ENCODE data around the gene FTO.

FTO gene

GRCh38 chr16:53712065-53712464 lies 8.1 kb downstream of the FTO start:
- DNase-seq = no peak

DNA sequence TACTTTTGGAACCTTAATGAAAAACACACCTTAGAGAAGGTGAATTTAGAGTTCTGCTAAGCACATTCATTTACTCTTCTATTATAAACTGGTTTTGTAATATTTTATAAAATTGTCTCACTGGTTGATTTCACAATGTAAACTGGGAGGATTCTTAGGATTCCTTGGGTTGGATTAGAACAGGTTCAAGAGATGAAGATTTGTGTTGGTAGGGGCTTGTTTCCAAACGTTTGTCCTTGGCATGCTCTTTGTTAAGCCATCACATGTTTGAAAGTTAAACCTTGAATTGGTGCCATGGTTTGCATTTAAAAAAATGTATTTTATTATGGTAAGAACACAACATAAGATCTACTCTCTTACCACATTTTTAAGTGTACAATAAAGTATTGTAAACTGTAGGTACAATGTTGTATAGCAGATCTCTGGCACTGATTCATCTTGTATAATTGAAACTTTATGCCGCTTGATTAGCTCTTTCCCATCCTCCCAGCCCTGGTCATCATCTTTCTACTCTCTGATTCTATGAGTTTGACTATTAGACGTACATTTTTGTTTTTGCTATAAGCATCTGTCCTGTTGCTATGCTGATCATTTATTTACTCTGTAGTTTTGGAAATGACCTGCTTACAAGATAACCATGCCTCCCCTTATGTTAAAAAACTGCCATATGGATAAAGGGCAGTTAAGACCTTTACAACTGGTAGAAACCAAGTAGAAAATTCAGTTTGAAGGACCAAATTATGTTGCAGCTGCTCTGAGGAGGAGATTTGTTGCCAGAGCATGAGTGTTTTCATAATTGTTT lies 9.6 kb downstream of the FTO start:
- no peak for DNase-seq

GRCh38 chr16:53714205-53715022 lies 10.5 kb downstream of the FTO start:
- no peak for DNase-seq

DNA sequence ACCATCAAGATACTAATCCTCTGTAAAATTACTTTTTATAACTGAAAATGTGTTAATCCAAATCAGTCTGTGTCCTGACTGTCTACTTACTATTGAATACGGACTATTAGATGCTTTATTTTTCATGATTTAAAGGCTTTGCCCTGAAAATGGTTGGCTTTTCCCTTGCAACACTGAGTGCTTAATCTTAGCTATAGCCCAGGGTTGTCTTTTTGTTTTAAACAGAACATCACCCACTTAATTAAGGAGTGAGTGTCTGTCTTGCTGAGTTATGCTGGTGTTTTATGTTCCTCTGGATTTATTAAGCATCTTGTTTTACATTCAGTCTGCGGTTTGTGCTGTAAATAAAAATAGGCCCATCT lies 11.0 kb downstream of the FTO start:
- no peak for DNase-seq

DNA sequence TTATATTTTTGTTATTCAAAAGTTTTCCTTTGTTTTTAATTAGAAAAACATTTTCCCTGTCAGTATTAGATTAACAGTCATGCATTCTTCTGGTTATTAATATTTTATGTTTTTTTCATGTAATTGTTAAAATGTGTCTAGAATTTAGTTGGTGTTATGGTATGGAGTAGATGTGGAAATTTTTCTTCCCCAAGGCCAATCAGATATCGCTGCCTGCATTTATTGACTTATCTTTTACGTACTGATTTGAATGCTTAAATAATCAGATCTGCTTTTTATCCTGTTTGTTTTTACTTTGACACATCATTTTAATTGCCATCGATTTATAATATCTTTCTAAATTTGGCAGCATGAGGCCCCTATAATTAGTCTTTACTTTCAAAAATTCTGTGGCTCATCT lies 13.6 kb downstream of the FTO start:
- DNase-seq = no peak

DNA sequence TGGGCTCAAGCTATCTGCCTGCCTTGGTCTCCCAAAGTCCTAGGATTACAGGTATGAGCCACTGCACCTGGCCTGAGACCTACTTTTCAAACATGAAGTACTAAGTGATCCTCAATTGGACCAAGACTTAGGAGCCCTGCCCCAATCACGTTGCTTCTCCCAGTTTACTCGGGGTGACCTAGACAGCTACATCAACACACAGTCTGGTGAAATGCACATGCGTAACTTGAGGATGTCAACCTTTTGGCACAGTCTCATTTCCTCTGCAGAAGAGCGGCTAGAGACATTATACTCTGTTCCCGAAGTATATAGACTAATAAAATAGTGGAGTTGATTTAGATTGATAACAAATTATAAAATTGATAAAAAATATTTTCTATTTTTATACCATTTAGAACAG lies 17.1 kb downstream of the FTO start:
- DNase-seq = no peak

GRCh38 chr16:53726625-53727024 lies 22.7 kb downstream of the FTO start:
- no peak for DNase-seq

- DNase-seq = no peak
These were observed 26.7 kb downstream of the FTO start for GRCh38 chr16:53730693-53731092.

DNA sequence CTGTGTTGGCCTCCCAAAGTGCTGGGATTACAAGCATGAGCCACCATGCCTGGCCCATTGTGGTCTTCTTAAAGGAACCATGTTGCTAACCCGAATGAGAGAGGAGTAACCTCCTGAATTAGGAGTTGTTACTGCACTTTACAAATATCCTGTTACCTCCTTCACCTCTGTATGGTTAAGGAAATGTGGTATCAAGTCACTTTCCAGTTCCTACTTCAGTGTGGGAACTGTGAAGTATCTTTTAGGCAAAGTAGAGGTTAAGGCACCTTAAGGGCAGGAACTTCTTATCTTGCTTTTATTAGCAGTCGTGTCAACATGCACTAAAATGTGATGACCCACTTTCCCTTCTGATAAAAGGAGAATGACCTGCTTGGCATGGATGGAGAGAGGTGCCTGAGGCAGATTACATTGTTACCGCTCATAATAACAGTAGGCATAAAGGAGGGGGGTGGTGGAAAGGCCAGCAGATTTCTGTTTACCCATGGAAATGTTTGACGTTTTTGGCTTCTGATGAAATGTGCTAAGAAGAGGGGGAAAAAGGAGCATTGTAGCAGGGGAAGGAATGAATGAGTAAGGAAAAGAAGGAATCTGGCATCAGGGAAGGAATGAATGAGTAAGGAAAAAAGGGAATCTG lies 28.5 kb downstream of the FTO start:
- no peak for DNase-seq

DNA sequence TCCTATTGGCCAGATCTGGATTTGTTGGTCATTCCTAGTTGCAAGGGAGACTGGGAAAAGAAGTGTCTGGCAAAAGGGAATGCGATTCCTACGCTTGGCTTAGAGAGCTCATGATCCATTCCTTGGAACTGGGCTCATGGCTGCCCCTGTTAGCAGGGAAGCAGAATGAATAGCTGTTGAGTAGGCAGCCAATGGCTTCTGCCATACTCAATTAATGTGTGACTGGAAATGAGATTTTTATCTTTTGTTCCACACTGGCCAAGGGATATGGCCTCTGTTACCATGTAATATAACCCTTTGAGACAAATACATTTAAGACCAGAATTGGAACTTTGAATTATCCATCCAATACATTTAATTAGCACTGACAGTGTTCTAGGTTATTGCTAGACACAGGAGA lies 31.0 kb downstream of the FTO start:
- no peak for DNase-seq

DNA sequence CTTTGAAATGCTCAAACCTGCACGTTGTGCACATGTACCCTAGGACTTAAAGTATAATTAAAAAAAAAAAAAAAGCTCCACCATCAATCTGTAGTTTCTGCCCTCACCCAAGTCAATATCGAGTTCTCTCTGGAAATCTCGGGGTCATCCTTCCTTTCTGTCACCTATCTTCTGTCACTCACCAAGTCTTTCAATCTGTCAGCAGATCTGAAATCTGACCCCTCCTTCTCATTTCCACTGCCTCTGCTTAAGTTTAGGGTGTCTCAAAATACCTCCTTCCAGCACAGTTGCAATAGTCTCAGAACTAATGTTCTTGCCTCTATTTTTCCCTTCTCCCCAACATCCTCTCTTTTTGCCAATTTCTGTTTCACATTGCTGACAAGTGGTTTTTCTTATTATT lies 32.3 kb downstream of the FTO start:
- no peak for DNase-seq

GRCh38 chr16:53737552-53737951 lies 33.6 kb downstream of the FTO start:
- DNase-seq = no peak

DNA sequence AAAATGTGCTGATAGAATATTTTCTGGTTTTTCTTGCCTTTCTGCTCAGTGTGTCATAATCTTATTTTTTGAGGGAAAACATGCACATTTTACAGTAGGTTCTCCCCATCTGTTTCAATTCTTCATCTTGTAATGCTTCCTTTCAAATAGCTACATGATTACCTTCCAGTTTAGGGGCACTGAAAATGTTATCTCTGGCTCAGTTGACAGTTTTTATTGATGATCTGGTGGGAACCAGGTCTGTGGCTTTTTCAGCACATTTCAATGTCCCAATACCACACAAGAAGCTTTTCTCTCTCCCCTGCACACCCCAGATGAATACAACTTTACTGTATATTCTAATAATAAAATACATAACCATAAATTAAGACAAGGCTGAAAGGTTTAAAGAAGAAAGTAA lies 36.5 kb downstream of the FTO start:
- DNase-seq = no peak

- DNase-seq = no peak
These were observed 37.1 kb downstream of the FTO start for GRCh38 chr16:53740933-53741531.

GRCh38 chr16:53741546-53741945 lies 37.6 kb downstream of the FTO start:
- no peak for DNase-seq

- DNase-seq = peak; percentile 7
These were observed 39.2 kb downstream of the FTO start for GRCh38 chr16:53743149-53743566.

DNA sequence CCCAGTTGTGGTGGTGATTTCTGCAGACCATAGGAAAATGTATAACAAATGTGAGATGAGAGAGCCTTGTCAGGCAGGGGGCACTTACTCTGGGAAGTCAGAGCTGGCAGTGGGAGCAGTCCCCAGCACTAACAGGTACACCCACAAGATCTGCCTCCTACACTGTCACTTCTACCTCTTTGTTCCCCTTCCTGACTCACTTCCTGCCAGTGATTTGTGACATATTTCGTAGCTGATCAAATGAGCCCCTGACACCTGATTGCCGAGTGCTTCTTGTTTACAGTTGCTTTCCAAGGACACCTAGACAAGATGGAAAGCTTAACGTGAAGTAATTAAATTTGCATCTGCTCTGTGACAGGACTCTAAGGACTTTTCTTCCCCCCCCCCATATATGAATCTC lies 40.5 kb downstream of the FTO start:
- DNase-seq = no peak

DNA sequence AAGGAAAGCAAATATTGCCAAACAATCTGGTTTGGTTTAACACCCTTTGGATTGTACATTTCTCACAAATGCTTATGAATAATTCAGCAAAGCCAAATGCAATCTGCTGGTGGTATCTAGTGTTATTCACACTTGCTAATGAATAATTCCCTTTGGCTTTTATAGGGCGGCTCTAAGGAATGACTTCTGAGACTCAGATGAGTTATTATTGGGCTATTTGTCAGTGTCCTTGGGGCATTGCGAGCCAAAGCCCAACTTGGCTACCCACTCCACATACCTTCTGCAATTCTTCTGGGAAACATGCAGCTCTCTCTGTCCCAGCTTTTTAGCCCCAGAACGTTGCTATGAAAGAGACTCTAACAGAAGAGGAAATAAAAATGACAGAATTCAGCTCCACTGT lies 41.1 kb downstream of the FTO start:
- no peak for DNase-seq

DNA sequence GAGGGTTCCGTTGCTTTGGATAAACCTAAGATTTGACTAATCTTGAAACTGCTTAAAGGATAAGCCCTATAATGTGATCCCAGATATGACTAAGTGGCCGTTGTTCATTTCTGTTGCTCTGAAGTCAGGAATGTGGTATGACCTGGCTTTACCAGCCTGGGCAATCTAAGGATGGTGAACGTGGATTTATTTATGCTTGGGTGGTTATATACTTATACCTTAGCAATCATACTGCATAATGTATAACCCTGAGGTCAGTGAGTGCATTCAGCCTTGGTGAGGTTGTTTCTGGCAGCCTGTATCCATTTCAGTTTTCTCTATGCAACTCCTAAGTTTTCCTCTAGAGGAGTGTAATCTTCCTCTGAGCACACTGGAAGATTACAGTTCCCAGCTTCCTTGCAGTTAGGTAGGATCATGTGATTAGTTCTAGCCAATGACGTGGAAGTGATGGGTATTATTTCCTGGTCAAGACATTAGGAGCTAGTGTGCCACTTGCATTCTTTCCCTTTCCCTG lies 41.9 kb downstream of the FTO start:
- DNase-seq = no peak

DNA sequence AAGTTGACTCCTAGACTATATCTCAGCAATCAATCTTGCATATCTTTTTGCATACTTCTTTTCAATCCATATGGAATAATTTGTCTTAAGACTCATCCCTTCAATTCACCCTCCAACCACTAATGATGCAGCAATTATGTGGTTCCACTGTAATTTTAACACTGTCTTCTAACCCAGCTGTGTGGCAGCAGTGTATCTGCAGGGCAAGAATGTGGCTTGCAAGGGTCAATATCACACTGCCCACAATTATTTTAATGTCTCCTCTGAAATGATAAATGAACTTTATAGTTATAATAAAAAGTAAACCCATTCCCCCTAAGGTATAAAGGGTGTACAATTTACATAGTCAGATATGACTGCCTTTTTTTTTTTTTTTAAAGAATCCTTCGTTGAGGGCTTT lies 48.6 kb downstream of the FTO start:
- DNase-seq = no peak

DNA sequence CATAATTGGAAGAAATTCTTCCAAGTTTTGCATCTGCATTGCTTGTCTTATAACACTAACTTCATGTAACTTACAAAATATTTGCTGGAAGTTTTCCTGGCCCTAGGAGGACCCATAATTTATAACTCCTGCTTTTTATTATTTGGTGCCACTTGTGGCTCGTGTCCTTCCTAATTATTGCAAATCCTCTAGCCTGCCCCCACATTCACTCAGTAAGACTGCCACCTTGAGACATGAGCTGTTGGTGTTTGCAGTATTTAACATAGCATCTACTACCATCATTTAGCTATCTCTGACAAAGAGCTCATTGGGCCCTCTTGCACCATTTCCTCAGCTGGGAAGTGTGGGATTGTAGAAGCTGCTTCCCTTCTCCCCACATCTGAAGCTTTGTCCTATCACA lies 49.5 kb downstream of the FTO start:
- DNase-seq = no peak

DNA sequence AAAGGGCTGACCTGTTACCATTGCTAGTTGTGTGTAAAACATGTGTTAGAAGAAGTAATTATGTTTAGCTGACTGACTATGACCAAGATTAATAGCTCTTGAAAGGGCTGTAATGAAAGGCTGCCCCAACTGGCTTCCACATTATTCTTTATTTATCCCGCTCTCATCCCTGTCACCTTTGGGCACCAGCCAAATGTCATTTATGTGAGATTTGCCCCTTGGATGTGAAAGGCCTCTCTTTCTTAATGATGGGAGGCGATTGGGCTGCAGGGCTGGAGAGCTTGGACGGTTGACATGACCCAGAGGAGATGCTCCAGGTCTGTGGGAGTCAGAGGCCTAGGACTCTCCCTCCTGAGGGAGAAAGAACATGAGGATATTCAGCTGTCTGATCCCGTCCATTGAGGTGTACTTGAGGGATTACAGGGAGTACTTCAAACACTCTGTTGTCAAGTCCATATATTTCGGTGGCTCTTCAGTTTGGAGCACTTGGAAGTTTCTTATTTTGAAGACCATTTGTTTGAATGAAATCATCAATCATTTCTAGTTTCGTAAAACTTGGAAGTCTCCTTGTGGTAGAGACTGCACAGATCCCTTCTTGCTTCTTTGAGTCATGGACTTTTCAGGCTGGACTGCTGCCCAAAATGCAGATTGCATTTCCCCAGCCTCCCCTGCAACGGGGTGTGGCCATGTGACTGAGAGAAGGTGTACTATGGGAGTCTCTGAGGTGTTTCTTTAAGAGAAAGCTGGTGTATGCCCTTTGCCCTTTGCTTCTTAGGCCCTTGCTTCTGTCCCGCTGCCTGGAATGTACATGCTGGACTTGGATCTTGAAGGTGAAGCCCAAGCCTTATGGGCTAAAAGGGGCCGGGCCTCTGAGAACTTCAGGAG lies 51.3 kb downstream of the FTO start:
- DNase-seq = no peak

All from inflammatory macrophage treated with lipopolysaccharide for 4 hours (primary cell).